Brain microvascular endothelial cell (primary cell): ENCODE data around the gene PPP2R5D.

Source experiments
- DNase-seq: peaks from one replicate; pipeline ENCODE4 v3.0.0-alpha.2; 2020
- H3K27ac ChIP-seq: fragments of 250-450 bp; sonication (Bioruptor Pico); 2 replicates; pipeline ENCODE4 v1.5.1; 2020; ENCODE audit warnings: mild to moderate bottlenecking, moderate library complexity
- H3K27me3 ChIP-seq: fragments of 250-450 bp; sonication (Bioruptor Pico); replicated peaks from 2 replicates; pipeline ENCODE4 v1.5.1; 2020; ENCODE audit warnings: mild to moderate bottlenecking
- H3K36me3 ChIP-seq: fragments of 250-450 bp; sonication (Bioruptor Pico); replicated peaks from 2 replicates; pipeline ENCODE4 v1.5.1; 2020; ENCODE audit warnings: mild to moderate bottlenecking
- H3K4me3 ChIP-seq: 2 replicates; pipeline ENCODE4 v1.5.1; 2011; ENCODE audit warnings: low read depth, mild to moderate bottlenecking, control low read depth, low read length, moderate library complexity
- CTCF ChIP-seq: IDR thresholded peaks from 2 replicates; pipeline ENCODE4 v1.5.1; 2011; ENCODE audit warnings: low read depth, mild to moderate bottlenecking, moderate library complexity, low read length, control low read depth, inconsistent platforms; ENCODE audit errors: missing control alignments
- in situ Hi-C: cut with HindIII; loops from 2 replicates; pipeline ENCODE4 v1.10.0; 2017; ENCODE audit warnings: low sequenced_read_pairs, low pct_ligation_motif_present

PPP2R5D gene

DNA sequence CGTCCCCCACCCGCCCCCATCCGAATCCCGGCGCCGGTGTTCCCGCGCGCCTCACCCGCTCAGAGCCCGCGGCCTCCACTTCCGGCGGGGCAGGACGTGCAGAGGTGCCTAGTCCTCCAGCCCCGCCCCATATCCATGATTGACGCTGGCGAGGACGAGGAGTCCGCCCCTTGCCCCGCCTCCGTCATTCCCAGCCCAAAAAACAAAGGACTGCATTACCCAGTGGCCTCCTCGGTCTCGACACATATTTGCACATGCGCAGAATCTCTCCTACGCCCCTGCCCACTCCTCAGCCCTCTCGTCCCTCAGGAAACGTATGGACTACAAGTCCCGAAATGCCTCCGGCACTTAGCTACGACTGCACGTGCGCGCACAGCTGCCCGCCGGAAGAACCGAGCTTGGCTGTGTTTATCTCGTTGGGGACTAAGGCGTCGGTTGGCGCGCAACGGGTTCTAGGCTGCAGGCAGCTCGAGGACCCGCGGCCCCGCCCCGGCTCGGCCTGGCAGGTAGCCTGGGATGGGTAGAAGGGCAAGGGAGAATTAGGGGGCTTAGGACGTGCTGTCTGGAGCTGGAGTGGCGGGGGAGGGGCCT is 29.6 kb downstream of the PPP2R5D start, which contains the start of the genes KLHDC3 and MEA1:
TSS of gene KLHDC3 (plus strand) at position 407 of the 591 bp plus-strand sequence. CDS start 2,944 bp downstream, outside the sequence.
TSS of gene MEA1 (minus strand) at position 104 of the 591 bp plus-strand sequence. CDS start 133 bp downstream, outside the sequence.
- no peak for TF ChIP-seq CTCF
- H3K27ac ChIP-seq, result peak within 1 kb of the TSS; percentile 83
- H3K36me3 ChIP-seq, result peaks cover 43% of the 10 kb centered on the region
- in situ Hi-C loops, result no loop called here
- no peaks in the 10 kb centered on the region for H3K27me3 ChIP-seq
- peak within 1 kb of the TSS; percentile 94 for H3K4me3 ChIP-seq
- DNase-seq, result peak; percentile 100

- peak overlapping the region; percentile 83 for H3K27ac ChIP-seq
- DNase-seq, result peak; percentile 36
- H3K36me3 ChIP-seq, result peaks cover 42% of the 10 kb centered on the region
- in situ Hi-C loops, result no loop called here
- no peak for TF ChIP-seq CTCF
- H3K4me3 ChIP-seq, result peak overlapping the region; percentile 94
- no peaks in the 10 kb centered on the region for H3K27me3 ChIP-seq
Observed at GRCh38 chr6:43014434-43014909, 30.1 kb downstream of the PPP2R5D start.

- Histone ChIP-seq H3K27me3 (no peaks in the 10 kb centered on the region), H3K36me3 (peaks cover 35% of the 10 kb centered on the region), H3K27ac (no peak overlapping the region), H3K4me3 (no peak overlapping the region)
- in situ Hi-C loops, result no loop called here
- TF ChIP-seq CTCF, result no peak
- DNase-seq, result no peak
Observed at GRCh38 chr6:43016176-43016942, 32.0 kb downstream of the PPP2R5D start.

GRCh38 chr6:43016943-43017334 is 32.6 kb downstream of the PPP2R5D start:
- in situ Hi-C loops, result no loop called here
- H3K27ac ChIP-seq, result no peak overlapping the region
- DNase-seq, result no peak
- no peak for TF ChIP-seq CTCF
- no peaks in the 10 kb centered on the region for H3K27me3 ChIP-seq
- H3K36me3 ChIP-seq, result peaks cover 29% of the 10 kb centered on the region
- no peak overlapping the region for H3K4me3 ChIP-seq

- TF ChIP-seq CTCF, result no peak
- Histone ChIP-seq H3K4me3 (no peak overlapping the region), H3K27me3 (no peaks in the 10 kb centered on the region), H3K27ac (no peak overlapping the region), H3K36me3 (peaks cover 27% of the 10 kb centered on the region)
- no peak for DNase-seq
- in situ Hi-C loops, result no loop called here
Observed at GRCh38 chr6:43019152-43019551, 34.8 kb downstream of the PPP2R5D start.
